Parathyroid adenoma (tissue), 2 donors: ENCODE results near the gene LUC7L3.

ENCODE experiments used
- H2AFZ ChIP-seq: fragments of 300-600 bp; sonication (generic); one replicate; pipeline ENCODE4 v1.7.0; 2017; ENCODE audit warnings: antibody characterized with exemption, mild to moderate bottlenecking
- H3K27ac ChIP-seq: fragments of 300-600 bp; sonication (generic); one replicate; pipeline ENCODE4 v1.7.0; 2017
- H3K27me3 ChIP-seq: fragments of 300-600 bp; sonication (generic); one replicate; pipeline ENCODE4 v1.7.0; 2017; ENCODE audit warnings: low read length; ENCODE audit not compliant: control insufficient read depth, insufficient read depth
- H3K36me3 ChIP-seq: fragments of 300-600 bp; sonication (generic); one replicate; pipeline ENCODE4 v1.7.0; 2017; ENCODE audit warnings: low read length; ENCODE audit not compliant: control insufficient read depth, insufficient read depth
- H3K4me1 ChIP-seq: fragments of 300-600 bp; sonication (generic); one replicate; pipeline ENCODE4 v1.7.0; 2017; ENCODE audit warnings: control low read depth
- H3K4me2 ChIP-seq: fragments of 300-600 bp; sonication (generic); one replicate; pipeline ENCODE4 v1.7.0; 2017; ENCODE audit warnings: low read length
- H3K4me3 ChIP-seq: fragments of 300-600 bp; sonication (generic); one replicate; pipeline ENCODE4 v1.7.0; 2017; ENCODE audit warnings: low read depth, low read length
- H3K79me2 ChIP-seq: fragments of 300-600 bp; sonication (generic); one replicate; pipeline ENCODE4 v1.7.0; 2017; ENCODE audit warnings: control low read depth
- H3K9ac ChIP-seq: fragments of 300-600 bp; sonication (generic); one replicate; pipeline ENCODE4 v1.7.0; 2017; ENCODE audit warnings: mild to moderate bottlenecking
- H3K9me3 ChIP-seq: fragments of 300-600 bp; sonication (generic); one replicate; pipeline ENCODE4 v1.7.0; 2017; ENCODE audit warnings: low read length; ENCODE audit not compliant: control insufficient read depth
- TF ChIP-seq, protein P1 (sequence below): fragments of 300-600 bp; sonication (generic); IDR thresholded peaks from one replicate; pipeline ENCODE4 v1.7.0; 2017; ENCODE audit warnings: antibody characterized with exemption, mild to moderate bottlenecking
- donor health status: primary hyperparathyroidism.

Gene LUC7L3

DNA sequence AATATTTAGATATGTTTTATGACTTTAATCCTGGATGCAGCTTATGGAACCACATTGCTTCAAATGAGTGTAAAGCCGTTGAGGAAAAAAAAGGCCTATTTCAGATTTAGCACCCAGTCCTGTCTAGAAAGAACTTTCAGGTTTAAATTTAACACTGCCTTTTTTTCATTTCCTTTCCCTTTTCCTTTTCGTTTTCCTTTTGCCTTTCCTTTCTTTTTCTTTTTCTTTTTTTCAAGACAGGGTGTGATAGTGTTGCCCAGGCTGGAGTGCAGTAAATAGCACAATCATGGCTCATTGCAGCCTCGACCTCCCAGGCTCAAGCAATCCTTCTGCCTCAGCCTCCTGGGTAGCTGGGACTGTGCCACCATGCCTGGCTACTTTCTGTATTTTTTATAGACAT, 15.9 kb downstream of the LUC7L3 start:
- TF ChIP-seq, protein P1, sequence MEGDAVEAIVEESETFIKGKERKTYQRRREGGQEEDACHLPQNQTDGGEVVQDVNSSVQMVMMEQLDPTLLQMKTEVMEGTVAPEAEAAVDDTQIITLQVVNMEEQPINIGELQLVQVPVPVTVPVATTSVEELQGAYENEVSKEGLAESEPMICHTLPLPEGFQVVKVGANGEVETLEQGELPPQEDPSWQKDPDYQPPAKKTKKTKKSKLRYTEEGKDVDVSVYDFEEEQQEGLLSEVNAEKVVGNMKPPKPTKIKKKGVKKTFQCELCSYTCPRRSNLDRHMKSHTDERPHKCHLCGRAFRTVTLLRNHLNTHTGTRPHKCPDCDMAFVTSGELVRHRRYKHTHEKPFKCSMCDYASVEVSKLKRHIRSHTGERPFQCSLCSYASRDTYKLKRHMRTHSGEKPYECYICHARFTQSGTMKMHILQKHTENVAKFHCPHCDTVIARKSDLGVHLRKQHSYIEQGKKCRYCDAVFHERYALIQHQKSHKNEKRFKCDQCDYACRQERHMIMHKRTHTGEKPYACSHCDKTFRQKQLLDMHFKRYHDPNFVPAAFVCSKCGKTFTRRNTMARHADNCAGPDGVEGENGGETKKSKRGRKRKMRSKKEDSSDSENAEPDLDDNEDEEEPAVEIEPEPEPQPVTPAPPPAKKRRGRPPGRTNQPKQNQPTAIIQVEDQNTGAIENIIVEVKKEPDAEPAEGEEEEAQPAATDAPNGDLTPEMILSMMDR, result no peak
- H3K27me3 ChIP-seq, result no peaks in the 10 kb centered on the region
- no peak overlapping the region for H3K4me3 ChIP-seq
- H3K79me2 ChIP-seq, result peaks cover 57% of the 10 kb centered on the region
- no peak overlapping the region for H3K9ac ChIP-seq
- H2AFZ ChIP-seq, result no peak overlapping the region
- H3K27ac ChIP-seq, result no peak overlapping the region
- H3K4me1 ChIP-seq, result peaks cover 14% of the 10 kb centered on the region
- no peaks in the 10 kb centered on the region for H3K9me3 ChIP-seq
- no peak overlapping the region for H3K4me2 ChIP-seq
- no peaks in the 10 kb centered on the region for H3K36me3 ChIP-seq

DNA sequence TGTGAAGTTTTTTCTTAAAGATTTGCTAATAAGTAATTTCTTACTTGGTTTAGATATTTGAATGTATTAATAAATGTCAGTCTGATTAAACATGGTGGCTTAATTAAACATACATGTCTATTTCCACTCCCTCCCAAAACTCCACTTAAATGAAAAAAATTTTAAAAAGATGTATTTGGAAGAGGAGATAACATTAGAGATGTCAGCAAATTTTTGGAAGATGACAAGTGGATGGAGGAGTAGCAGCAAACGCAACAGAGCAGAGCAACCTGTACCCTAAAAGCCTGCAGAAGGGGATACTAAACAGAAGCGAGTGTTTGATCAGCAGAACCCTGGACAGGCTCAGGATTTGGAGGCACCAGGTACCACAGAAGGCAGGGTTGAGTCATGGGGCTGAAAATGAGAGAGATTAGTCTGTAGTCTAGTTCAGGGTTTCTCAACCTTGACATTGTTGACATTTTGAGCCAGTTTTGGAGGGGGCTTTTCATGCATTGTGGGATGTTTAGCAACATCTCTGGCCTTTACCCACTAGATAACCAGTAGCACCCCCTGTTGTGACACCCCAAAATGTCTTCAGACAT, 17.8 kb downstream of the LUC7L3 start:
- TF ChIP-seq, protein P1, result no peak
- Histone ChIP-seq H3K4me1 (peaks cover 6% of the 10 kb centered on the region), H3K27ac (no peak overlapping the region), H3K9me3 (no peaks in the 10 kb centered on the region), H3K79me2 (peaks cover 51% of the 10 kb centered on the region), H3K27me3 (no peaks in the 10 kb centered on the region), H3K4me2 (no peak overlapping the region), H3K9ac (no peak overlapping the region), H3K36me3 (no peaks in the 10 kb centered on the region), H3K4me3 (no peak overlapping the region), H2AFZ (no peak overlapping the region)

DNA sequence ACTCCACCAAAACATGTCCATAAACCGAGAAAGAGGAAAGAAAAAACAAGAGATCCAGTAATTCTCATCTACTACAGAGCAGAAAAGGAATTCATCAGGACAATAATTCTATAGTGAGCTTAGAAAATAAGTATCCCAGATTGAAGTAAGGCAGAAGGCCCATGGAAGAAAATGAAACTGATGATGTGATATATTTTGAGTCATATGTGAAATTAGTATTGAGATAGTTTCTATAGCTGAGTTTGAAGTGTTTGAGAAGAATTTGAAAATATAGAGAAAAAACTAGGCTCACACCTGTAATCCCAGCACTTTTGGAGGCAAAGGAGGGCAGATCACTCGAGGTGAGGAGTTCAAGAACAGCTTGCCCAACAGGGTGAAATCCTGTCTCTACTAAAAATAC, 19.7 kb downstream of the LUC7L3 start:
- no peak overlapping the region for H3K4me2 ChIP-seq
- H3K36me3 ChIP-seq, result no peaks in the 10 kb centered on the region
- H3K4me3 ChIP-seq, result no peak overlapping the region
- H3K27me3 ChIP-seq, result no peaks in the 10 kb centered on the region
- H3K27ac ChIP-seq, result no peak overlapping the region
- TF ChIP-seq, protein P1, result no peak
- H3K9ac ChIP-seq, result no peak overlapping the region
- H3K79me2 ChIP-seq, result peaks cover 37% of the 10 kb centered on the region
- peaks cover 6% of the 10 kb centered on the region for H3K4me1 ChIP-seq
- no peaks in the 10 kb centered on the region for H3K9me3 ChIP-seq
- no peak overlapping the region for H2AFZ ChIP-seq

DNA sequence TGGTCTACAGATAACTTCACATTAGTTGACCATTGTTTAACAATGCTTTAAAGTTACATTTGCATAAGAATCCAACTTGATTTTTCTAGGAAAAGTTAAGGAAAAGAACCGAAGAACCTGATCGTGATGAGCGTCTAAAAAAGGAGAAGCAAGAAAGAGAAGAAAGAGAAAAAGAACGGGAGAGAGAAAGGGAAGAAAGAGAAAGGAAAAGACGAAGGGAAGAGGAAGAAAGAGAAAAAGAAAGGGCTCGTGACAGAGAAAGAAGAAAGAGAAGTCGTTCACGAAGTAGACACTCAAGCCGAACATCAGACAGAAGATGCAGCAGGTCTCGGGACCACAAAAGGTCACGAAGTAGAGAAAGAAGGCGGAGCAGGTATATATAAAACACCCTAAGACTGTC, 26.2 kb downstream of the LUC7L3 start:
- TF ChIP-seq, protein P1, result no peak
- H3K27me3 ChIP-seq, result no peaks in the 10 kb centered on the region

DNA sequence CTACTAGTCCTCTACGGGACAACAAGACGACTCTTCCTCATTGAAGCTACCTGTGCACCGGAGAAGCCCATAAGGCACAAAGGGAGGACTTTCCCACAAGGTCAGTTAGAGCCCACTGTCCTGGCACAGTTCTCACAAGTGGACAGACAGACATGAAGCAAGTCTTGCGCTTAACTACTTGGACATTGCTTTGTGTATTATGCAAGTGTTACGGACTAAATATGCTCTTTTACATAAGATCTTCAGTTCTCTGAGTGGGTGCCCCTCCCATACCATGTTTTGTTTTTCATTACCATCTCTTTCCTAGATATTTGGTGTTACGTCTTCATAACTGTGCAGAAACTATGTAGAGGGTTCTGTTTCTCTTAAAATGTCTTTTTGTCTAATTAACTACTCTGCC, 29.8 kb downstream of the LUC7L3 start:
- Histone ChIP-seq H3K4me1 (no peaks in the 10 kb centered on the region), H3K4me2 (no peak overlapping the region), H2AFZ (no peak overlapping the region), H3K9ac (no peak overlapping the region), H3K9me3 (no peaks in the 10 kb centered on the region), H3K27ac (no peak overlapping the region), H3K79me2 (no peaks in the 10 kb centered on the region), H3K36me3 (no peaks in the 10 kb centered on the region), H3K27me3 (no peaks in the 10 kb centered on the region), H3K4me3 (no peak overlapping the region)
- TF ChIP-seq, protein P1, result no peak

More for the DNA sequence above, 26.2 kb downstream of the LUC7L3 start:
- Histone ChIP-seq H3K9me3 (no peaks in the 10 kb centered on the region), H3K4me1 (no peaks in the 10 kb centered on the region), H3K4me3 (no peak overlapping the region), H3K36me3 (no peaks in the 10 kb centered on the region), H3K27ac (no peak overlapping the region), H3K79me2 (peaks cover 7% of the 10 kb centered on the region), H2AFZ (no peak overlapping the region), H3K4me2 (no peak overlapping the region), H3K9ac (no peak overlapping the region)
